ENCODE data around the gene CCDC8. TPM values are rescaled to one million over a fixed set of nuclear protein-coding genes. Genes with fewer than 3 reads are reported as not detected.

Gene CCDC8
- total RNA-seq, 1 experiment from 2014 or later: 24.5 TPM

DNA sequence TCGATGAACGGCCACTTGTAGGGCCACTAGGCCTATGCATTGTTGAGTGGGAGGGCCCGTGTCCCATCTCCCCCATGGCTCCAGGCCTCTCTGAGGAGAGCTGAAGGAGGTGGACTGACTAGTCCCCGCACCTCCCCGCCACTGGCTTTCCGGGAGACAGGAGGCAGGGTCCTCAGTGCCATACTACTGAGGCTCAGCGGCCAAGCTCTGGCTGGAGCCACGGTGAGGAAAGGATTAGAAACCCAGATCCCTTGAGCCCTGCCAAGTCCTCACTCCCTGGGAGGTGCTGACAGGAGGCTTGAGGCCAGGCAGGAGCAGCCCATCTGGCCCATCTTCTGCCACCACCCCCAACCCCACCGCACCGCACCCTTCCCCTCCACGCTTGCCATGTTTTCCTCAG is 29.0 kb downstream of the CCDC8 start:
- no TSS peak for BruUV-seq (replicated peaks)
- no peaks in the 10 kb centered on the region for H3K27me3 ChIP-seq (replicated peaks; ENCODE audit: insufficient read depth, low read depth, low read length, poor library complexity)
- H3K9me3 ChIP-seq (ENCODE audit: low read depth, low read length, poor library complexity, severe bottlenecking): peaks cover 5% of the 10 kb centered on the region
- H3K4me3 ChIP-seq (ENCODE audit: low read depth, low read length, poor library complexity, severe bottlenecking): no peak overlapping the region
- TF ChIP-seq, protein P1, sequence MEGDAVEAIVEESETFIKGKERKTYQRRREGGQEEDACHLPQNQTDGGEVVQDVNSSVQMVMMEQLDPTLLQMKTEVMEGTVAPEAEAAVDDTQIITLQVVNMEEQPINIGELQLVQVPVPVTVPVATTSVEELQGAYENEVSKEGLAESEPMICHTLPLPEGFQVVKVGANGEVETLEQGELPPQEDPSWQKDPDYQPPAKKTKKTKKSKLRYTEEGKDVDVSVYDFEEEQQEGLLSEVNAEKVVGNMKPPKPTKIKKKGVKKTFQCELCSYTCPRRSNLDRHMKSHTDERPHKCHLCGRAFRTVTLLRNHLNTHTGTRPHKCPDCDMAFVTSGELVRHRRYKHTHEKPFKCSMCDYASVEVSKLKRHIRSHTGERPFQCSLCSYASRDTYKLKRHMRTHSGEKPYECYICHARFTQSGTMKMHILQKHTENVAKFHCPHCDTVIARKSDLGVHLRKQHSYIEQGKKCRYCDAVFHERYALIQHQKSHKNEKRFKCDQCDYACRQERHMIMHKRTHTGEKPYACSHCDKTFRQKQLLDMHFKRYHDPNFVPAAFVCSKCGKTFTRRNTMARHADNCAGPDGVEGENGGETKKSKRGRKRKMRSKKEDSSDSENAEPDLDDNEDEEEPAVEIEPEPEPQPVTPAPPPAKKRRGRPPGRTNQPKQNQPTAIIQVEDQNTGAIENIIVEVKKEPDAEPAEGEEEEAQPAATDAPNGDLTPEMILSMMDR (conservative IDR thresholded peaks at IDR 0.05; ENCODE audit: low read depth, low read length): no peak
- no peak for TF ChIP-seq EZH2 (IDR thresholded peaks at IDR 0.05; ENCODE audit: borderline replicate concordance, low read depth, low read length, poor library complexity, severe bottlenecking)
- ChIA-PET POLR2A (ENCODE audit: low non-redundant PET) (interaction anchor here (0.5 kb wide), 1 partner anchor 111 kb away, joined by 15 read pairs; the partner anchor contains the start of gene PNMA8B), CTCF (no interaction called here)
- no peak for DNase-seq (ENCODE audit: low spot score)
- peaks cover 81% of the 10 kb centered on the region for H3K36me3 ChIP-seq (ENCODE audit: insufficient read depth, low read length, poor library complexity, severe bottlenecking)
- intact Hi-C loops (cut with micrococcal nuclease; ENCODE audit: unreplicated experiment): no loop called here
- peaks cover 7% of the 10 kb centered on the region for H3K4me1 ChIP-seq (ENCODE audit: insufficient read depth, low read length, poor library complexity, severe bottlenecking)
- H3K27ac ChIP-seq (ENCODE audit: low read depth, low read length, poor library complexity, severe bottlenecking): no peak overlapping the region

DNA sequence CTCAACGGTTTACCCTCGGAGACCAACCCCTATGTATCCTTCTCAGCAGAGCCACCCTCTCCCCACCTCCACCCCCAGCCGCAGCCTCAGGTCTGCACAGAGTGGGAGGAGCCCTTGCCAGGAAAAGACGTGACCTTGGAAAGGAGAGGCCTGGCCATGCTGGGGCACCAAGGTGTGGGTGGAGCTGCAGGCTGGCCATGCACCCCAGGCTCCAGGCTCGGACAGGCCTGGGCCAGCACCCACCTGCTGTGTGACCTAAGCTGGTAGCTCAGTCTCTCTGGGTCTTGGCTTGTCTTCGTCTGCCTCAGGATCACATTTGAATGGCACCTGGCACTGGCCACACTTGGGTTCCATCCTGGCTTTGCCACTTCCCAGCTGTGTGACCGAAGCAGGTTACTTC is 29.5 kb downstream of the CCDC8 start:
- DNase-seq (ENCODE audit: low spot score): no peak

DNA sequence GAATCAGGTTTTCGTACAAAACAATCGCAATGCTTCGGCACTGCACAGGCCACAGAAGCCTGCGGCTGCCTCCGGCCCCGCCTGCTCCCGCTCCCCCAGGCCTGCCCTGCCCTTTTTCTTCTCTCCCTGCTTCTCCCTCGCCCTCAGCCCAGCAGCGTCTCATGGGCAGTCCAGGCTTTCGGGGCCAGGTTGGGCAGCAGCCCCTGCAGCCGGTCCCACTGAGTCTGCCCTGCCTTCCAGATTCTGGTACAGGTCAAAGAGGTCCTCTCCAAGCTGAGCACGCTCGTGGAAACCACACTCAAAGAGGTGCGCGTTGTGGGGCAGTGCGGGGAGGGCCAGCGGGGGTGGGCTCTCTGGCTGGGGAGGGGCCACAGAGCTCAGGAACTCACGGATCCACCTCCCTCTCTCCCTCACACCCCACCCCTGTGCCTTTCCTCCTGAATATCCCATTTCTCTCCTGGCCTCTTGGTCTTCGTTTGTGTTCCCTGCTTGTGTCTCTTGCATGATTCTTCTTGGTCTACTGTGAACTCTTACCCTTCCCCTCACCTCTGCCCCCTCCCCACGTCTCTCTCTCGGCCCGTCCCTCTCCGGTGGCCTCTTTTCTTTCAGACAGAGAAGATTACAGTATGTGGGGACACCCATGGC is 30.1 kb downstream of the CCDC8 start:
- peaks cover 5% of the 10 kb centered on the region for H3K9me3 ChIP-seq (ENCODE audit: low read depth, low read length, poor library complexity, severe bottlenecking)
- intact Hi-C loops (cut with micrococcal nuclease; ENCODE audit: unreplicated experiment): no loop called here
- peaks cover 75% of the 10 kb centered on the region for H3K36me3 ChIP-seq (ENCODE audit: insufficient read depth, low read length, poor library complexity, severe bottlenecking)
- ChIA-PET POLR2A (ENCODE audit: low non-redundant PET) (no interaction called here), CTCF (no interaction called here)
- no peak overlapping the region for H3K27ac ChIP-seq (ENCODE audit: low read depth, low read length, poor library complexity, severe bottlenecking)
- no peak overlapping the region for H3K4me3 ChIP-seq (ENCODE audit: low read depth, low read length, poor library complexity, severe bottlenecking)
- no TSS peak for BruUV-seq (replicated peaks)
- H3K4me1 ChIP-seq (ENCODE audit: insufficient read depth, low read length, poor library complexity, severe bottlenecking): peaks cover 10% of the 10 kb centered on the region
- DNase-seq (ENCODE audit: low spot score): no peak
- no peaks in the 10 kb centered on the region for H3K27me3 ChIP-seq (replicated peaks; ENCODE audit: insufficient read depth, low read depth, low read length, poor library complexity)
- TF ChIP-seq EZH2 (IDR thresholded peaks at IDR 0.05; ENCODE audit: borderline replicate concordance, low read depth, low read length, poor library complexity, severe bottlenecking): no peak
- TF ChIP-seq, protein P1 (conservative IDR thresholded peaks at IDR 0.05; ENCODE audit: low read depth, low read length): no peak

More for the DNA sequence above, 29.5 kb downstream of the CCDC8 start:
- H3K27me3 ChIP-seq (replicated peaks; ENCODE audit: insufficient read depth, low read depth, low read length, poor library complexity): no peaks in the 10 kb centered on the region
- no peak overlapping the region for H3K27ac ChIP-seq (ENCODE audit: low read depth, low read length, poor library complexity, severe bottlenecking)
- peaks cover 5% of the 10 kb centered on the region for H3K9me3 ChIP-seq (ENCODE audit: low read depth, low read length, poor library complexity, severe bottlenecking)
- ChIA-PET CTCF (no interaction called here), POLR2A (ENCODE audit: low non-redundant PET) (no interaction called here)
- no TSS peak for BruUV-seq (replicated peaks)
- TF ChIP-seq, protein P1 (conservative IDR thresholded peaks at IDR 0.05; ENCODE audit: low read depth, low read length): no peak
- no peak overlapping the region for H3K4me3 ChIP-seq (ENCODE audit: low read depth, low read length, poor library complexity, severe bottlenecking)
- peaks cover 81% of the 10 kb centered on the region for H3K36me3 ChIP-seq (ENCODE audit: insufficient read depth, low read length, poor library complexity, severe bottlenecking)
- intact Hi-C loops (cut with micrococcal nuclease; ENCODE audit: unreplicated experiment): no loop called here
- H3K4me1 ChIP-seq (ENCODE audit: insufficient read depth, low read length, poor library complexity, severe bottlenecking): peaks cover 7% of the 10 kb centered on the region

Measured in A673 (cell line).